Kidney epithelial cell (primary cell): ENCODE data around the gene IGFBP7. TPM values are rescaled to one million over a fixed set of nuclear protein-coding genes. Genes with fewer than 3 reads are reported as not detected.

Experiments used
- DNase-seq: peaks from one replicate; pipeline ENCODE4 v3.0.0-alpha.2; 2010; ENCODE audit warnings: low read depth
- H3K27me3 ChIP-seq: 2 replicates; pipeline ENCODE4 v1.6.0; 2011; ENCODE audit warnings: low read length; ENCODE audit not compliant: control insufficient read depth, insufficient read depth
- H3K36me3 ChIP-seq: 2 replicates; pipeline ENCODE4 v1.5.1; 2011; ENCODE audit warnings: low read length; ENCODE audit not compliant: control insufficient read depth, insufficient read depth
- H3K4me3 ChIP-seq: 2 replicates; pipeline ENCODE4 v1.5.1; 2011; ENCODE audit warnings: low read depth, mild to moderate bottlenecking, control low read depth, low read length
- total RNA-seq: library from RNA; depleted of rRNA; stranded (reverse); fragments of >200 nt; gene quantifications from 2 replicates; pipeline ENCODE4 v1.2.3, GENCODE V29; 2015
- TF ChIP-seq, protein P1 (sequence below): IDR thresholded peaks from 2 replicates; pipeline ENCODE4 v1.5.1; 2011; ENCODE audit warnings: mild to moderate bottlenecking, moderate library complexity, low read length, control low read depth, inconsistent platforms; ENCODE audit not compliant: insufficient read depth, poor library complexity, severe bottlenecking

Gene IGFBP7
- total RNA-seq, 1 donor from 2014 or later, result 1,134 TPM

DNA sequence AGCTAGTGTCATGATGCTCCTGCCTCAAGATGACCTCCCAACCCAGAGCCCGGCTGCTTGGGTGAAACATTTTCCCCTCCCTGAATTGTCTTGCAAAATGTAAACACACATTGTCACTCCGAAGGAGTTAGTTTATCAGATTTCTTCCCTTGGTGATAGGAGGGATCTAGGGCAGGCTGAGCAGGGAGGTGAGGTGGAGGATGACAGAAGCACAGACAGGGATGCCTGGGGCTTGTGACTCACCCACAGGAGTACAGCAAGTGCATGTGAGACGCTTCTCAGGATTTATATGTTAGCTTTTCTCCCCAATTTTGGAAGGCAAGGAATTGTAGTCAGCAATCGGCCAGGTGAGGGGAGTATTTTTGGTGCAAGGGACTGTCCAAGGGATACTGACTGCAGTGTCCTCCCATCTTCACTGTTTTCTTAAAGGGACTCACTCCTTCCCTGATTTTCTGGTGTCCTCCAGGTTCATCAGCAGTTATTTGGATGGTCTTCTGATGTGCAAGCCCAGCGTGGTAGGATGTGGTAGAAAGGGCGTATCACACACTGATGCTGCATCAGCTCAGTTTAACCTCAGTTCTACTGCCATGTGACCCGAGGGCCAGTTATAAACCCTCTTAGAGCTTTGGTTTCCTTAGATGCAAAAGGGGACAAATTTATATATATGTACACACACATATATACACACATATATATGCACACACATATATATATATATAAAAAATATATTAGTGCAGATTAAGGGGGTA lies 46.2 kb upstream of the IGFBP7 start:
- no peak for DNase-seq
- H3K36me3 ChIP-seq, result no peaks in the 10 kb centered on the region
- H3K27me3 ChIP-seq, result no peaks in the 10 kb centered on the region
- TF ChIP-seq, protein P1, sequence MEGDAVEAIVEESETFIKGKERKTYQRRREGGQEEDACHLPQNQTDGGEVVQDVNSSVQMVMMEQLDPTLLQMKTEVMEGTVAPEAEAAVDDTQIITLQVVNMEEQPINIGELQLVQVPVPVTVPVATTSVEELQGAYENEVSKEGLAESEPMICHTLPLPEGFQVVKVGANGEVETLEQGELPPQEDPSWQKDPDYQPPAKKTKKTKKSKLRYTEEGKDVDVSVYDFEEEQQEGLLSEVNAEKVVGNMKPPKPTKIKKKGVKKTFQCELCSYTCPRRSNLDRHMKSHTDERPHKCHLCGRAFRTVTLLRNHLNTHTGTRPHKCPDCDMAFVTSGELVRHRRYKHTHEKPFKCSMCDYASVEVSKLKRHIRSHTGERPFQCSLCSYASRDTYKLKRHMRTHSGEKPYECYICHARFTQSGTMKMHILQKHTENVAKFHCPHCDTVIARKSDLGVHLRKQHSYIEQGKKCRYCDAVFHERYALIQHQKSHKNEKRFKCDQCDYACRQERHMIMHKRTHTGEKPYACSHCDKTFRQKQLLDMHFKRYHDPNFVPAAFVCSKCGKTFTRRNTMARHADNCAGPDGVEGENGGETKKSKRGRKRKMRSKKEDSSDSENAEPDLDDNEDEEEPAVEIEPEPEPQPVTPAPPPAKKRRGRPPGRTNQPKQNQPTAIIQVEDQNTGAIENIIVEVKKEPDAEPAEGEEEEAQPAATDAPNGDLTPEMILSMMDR, result no peak
- H3K4me3 ChIP-seq, result no peak overlapping the region

- Histone ChIP-seq H3K27me3 (no peaks in the 10 kb centered on the region), H3K4me3 (no peak overlapping the region), H3K36me3 (no peaks in the 10 kb centered on the region)
- TF ChIP-seq, protein P1, result no peak
- no peak for DNase-seq
Observed at GRCh38 chr4:57154926-57155325, 44.7 kb upstream of the IGFBP7 start.

DNA sequence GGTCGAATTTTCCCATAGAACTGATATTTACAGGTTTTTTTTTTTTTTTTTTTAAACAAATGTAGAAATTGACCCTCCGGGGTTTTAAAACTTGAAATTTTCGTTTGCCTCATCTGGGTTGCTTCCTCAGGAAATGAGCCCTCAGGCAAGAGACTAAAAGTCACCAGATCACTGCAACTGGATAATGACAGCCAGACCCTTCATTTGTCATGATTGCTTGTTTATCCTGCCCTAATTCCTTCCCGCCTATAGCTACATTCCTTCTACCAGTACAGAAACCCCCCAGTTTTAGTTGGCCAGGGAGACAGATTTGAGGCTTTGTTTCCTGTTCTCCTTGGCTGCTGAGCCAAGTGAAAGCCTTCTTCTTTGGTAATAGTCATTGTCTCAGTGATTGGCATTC lies 44.0 kb upstream of the IGFBP7 start:
- Histone ChIP-seq H3K27me3 (no peaks in the 10 kb centered on the region), H3K4me3 (no peak overlapping the region), H3K36me3 (no peaks in the 10 kb centered on the region)
- TF ChIP-seq, protein P1, result no peak
- no peak for DNase-seq

- H3K36me3 ChIP-seq, result no peaks in the 10 kb centered on the region
- TF ChIP-seq, protein P1, result no peak
- H3K27me3 ChIP-seq, result no peaks in the 10 kb centered on the region
- H3K4me3 ChIP-seq, result no peak overlapping the region
- no peak for DNase-seq
Observed at GRCh38 chr4:57153207-57153606, 43.0 kb upstream of the IGFBP7 start.

GRCh38 chr4:57151481-57151880 lies 41.3 kb upstream of the IGFBP7 start:
- H3K27me3 ChIP-seq, result no peaks in the 10 kb centered on the region
- DNase-seq, result no peak
- TF ChIP-seq, protein P1, result no peak
- no peak overlapping the region for H3K4me3 ChIP-seq
- no peaks in the 10 kb centered on the region for H3K36me3 ChIP-seq

GRCh38 chr4:57149833-57150232 lies 39.6 kb upstream of the IGFBP7 start:
- H3K4me3 ChIP-seq, result no peak overlapping the region
- no peaks in the 10 kb centered on the region for H3K27me3 ChIP-seq

More at GRCh38 chr4:57149833-57150232, 39.6 kb upstream of the IGFBP7 start:
- H3K36me3 ChIP-seq, result no peaks in the 10 kb centered on the region
- TF ChIP-seq, protein P1, result no peak
- no peak for DNase-seq
